Aorta (tissue), 5 donors: ENCODE results near the gene GET4. TPM values are rescaled to one million over a fixed set of nuclear protein-coding genes. Genes with fewer than 3 reads are reported as not detected.

Experiments
- ATAC-seq: fragments of 200-7000 bp; cut with Tn5 transposase; one replicate; pipeline ENCODE4 v1.9.1; 2022; ENCODE audit warnings: moderate library complexity; ENCODE audit not compliant: low FRiP score
- DNase-seq, 2 donors: peaks; one replicate each; pipeline ENCODE4 v3.0.0-alpha.2; 2020
- H3K27ac ChIP-seq, 2 donors: one replicate each; pipeline ENCODE4 v1.5.1; 2013; ENCODE audit warnings: low read length in 2 of 2, mild to moderate bottlenecking in 2 of 2, moderate library complexity in 2 of 2, control low read depth in 1 of 2, inconsistent platforms in 1 of 2, low read depth in 1 of 2
- H3K27me3 ChIP-seq, 2 donors: one replicate each; pipeline ENCODE4 v1.6.1; 2013; ENCODE audit warnings: control low read depth in 1 of 2, low read length in 1 of 2, mild to moderate bottlenecking in 1 of 2, moderate library complexity in 1 of 2; ENCODE audit not compliant: insufficient read depth in 2 of 2, control insufficient read depth in 1 of 2
- H3K36me3 ChIP-seq, 2 donors: one replicate each; pipeline ENCODE4 v1.6.1; 2013; ENCODE audit warnings: control low read depth in 1 of 2, low read length in 1 of 2, mild to moderate bottlenecking in 1 of 2; ENCODE audit not compliant: insufficient read depth in 2 of 2, control insufficient read depth in 1 of 2
- H3K4me1 ChIP-seq, 2 donors: one replicate each; pipeline ENCODE4 v1.6.1; 2013; ENCODE audit warnings: low read length in 2 of 2, control low read depth in 1 of 2, mild to moderate bottlenecking in 1 of 2, moderate library complexity in 1 of 2; ENCODE audit not compliant: insufficient read depth in 2 of 2, control insufficient read depth in 1 of 2
- H3K4me3 ChIP-seq, 2 donors: one replicate each; pipeline ENCODE4 v1.5.1; 2013; ENCODE audit warnings: low read length in 2 of 2, control low read depth in 1 of 2, mild to moderate bottlenecking in 1 of 2
- H3K9me3 ChIP-seq: one replicate; pipeline ENCODE4 v1.6.1; 2013; ENCODE audit warnings: mild to moderate bottlenecking, low read length; ENCODE audit not compliant: control insufficient read depth
- WGBS, 2 donors: extraction: QIAGEN DNeasy Blood & Tissue Kit; methylation state at CpG; one replicate each; pipeline ENCODE4 v1.1.7; 2013; 5-methylcytosine and 5-hydroxymethylcytosine counted together
- intact Hi-C, 2 donors: fragments of 100-400 bp; cut with DNase I; formaldehyde crosslinking; loops; one replicate each; pipeline versions ENCODE4 v1.14.2 to v1.15.0; 2022
- polyA plus RNA-seq, 2 donors: library from polyadenylated mRNA; stranded (reverse); fragments of 200-250 nt; gene quantifications; one replicate each; pipeline ENCODE4 v1.2.3, GENCODE V29; 2013
- total RNA-seq, 2 donors: library from RNA; stranded (reverse); fragmentation: NEBNext Ultra II Directional; extraction: Animal tissue kit (Norgen Biotek cat#: 25700); gene quantifications; one replicate each; pipeline ENCODE4 v1.2.1, GENCODE V29; 2021
- donor health status: healthy with polysubstance abuse.
- donor health status: Bipolar disorder and iron deficiency.
- donor health status: DM: no; HTN: no; CAD: no.
- donor health status: DM: no; HTN: no; CAD: no.
- donor health status: DM: yes; HTN: yes; CAD: no.

Gene GET4
- total and polyA plus RNA-seq, 4 donors = 16.5 to 58.3 (median 21.3) TPM

- WGBS, 2 donors = 81 to 90% methylated on average over 21 of the region's 21 CpGs
- no peaks in the 10 kb centered on the region for H3K27me3 ChIP-seq
- DNase-seq (peak; percentile 41 to 54), ATAC-seq (no peak)
- intact Hi-C loops = no loop called here
- H3K36me3 ChIP-seq = no peaks in the 10 kb centered on the region
- no peak overlapping the region for H3K27ac ChIP-seq
- H3K4me3 ChIP-seq = no peak overlapping the region
- H3K9me3 ChIP-seq = no peaks in the 10 kb centered on the region
- H3K4me1 ChIP-seq = no peaks in the 10 kb centered on the region
Observed at GRCh38 chr7:927031-927671, 50.8 kb downstream of the GET4 start.

- no peaks in the 10 kb centered on the region for H3K4me1 ChIP-seq
- H3K9me3 ChIP-seq = no peaks in the 10 kb centered on the region
- peak; percentile 29 to 57 for DNase-seq
- no peak overlapping the region for H3K27ac ChIP-seq
- no peak for ATAC-seq
- intact Hi-C loops = no loop called here
- 88 to 91% methylated on average over 14 of the region's 14 CpGs for WGBS, 2 donors
- H3K36me3 ChIP-seq = no peaks in the 10 kb centered on the region
- H3K27me3 ChIP-seq = no peaks in the 10 kb centered on the region
- no peak overlapping the region for H3K4me3 ChIP-seq
Observed at GRCh38 chr7:929311-929711, 53.0 kb downstream of the GET4 start.

DNA sequence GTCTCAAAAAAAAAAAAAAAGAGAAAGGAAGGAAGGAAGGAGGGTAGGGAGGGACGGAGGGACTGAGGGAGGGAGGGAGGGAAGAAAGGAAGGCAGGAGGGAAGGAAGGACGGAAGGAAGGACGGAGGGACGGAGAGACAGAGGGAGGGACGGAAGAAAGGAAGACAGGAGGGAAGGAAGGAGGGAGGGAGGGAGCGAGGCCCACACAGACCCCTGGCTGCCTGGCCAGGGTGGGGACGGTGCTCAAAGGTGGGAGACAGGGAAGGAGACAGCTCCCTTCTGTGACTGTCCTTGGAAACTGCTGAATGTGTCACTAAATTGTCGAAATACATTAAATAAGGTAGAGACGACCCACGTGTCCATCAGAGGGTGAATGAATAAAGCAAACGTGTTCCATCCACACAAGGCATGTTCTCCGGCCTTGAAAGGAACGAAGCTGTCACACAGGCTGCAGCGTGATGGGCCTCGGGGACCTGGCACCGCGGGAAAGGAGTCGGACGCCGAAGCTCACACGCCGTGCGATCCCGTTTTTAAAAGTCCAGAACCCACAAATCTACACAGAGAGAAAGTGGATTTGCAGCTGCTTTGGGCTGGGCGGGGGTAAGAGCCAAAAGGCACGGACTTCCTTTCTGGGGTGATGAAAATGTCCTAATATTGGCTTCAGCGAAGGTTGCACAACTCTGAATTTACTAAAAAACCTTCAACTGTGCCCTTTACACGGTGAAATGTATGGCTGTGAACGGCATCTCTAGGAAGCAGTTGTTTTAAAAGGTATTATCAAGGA is 54.8 kb downstream of the GET4 start:
- H3K4me1 ChIP-seq = no peaks in the 10 kb centered on the region
- H3K27me3 ChIP-seq = no peaks in the 10 kb centered on the region
- no peak overlapping the region for H3K27ac ChIP-seq
- 76 to 83% methylated on average over 29 of the region's 29 CpGs for WGBS, 2 donors
- peak; percentile 41 for DNase-seq
- no peaks in the 10 kb centered on the region for H3K9me3 ChIP-seq
- H3K36me3 ChIP-seq = no peaks in the 10 kb centered on the region
- intact Hi-C loops = no loop called here
- no peak overlapping the region for H3K4me3 ChIP-seq
- ATAC-seq = no peak

- WGBS, 2 donors = 92 to 94% methylated on average over 21 of the region's 21 CpGs
- Histone ChIP-seq H3K4me3 (no peak overlapping the region), H3K4me1 (no peaks in the 10 kb centered on the region), H3K9me3 (no peaks in the 10 kb centered on the region), H3K36me3 (no peaks in the 10 kb centered on the region), H3K27me3 (no peaks in the 10 kb centered on the region), H3K27ac (no peak overlapping the region)
- no peak for ATAC-seq
- intact Hi-C loops = no loop called here
- peak; percentile 43 to 62 for DNase-seq
Observed at GRCh38 chr7:931871-932650, 55.7 kb downstream of the GET4 start.

DNA sequence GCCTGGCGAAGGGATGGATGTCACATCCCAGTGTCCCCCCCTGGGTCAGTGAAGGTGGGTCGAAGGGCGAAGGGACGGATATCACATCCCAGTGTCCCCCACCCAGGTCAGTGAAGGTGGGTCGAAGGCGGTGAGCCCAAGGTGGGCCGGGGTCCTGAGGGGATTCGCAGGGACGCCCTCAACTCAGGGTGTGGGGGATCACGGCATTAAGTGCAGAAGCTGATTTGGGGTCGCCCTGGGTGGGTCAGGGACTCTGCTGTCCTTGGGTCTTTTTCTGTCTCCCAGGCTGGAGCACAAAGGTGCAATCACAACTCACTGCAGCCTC is 56.3 kb downstream of the GET4 start:
- Histone ChIP-seq H3K27me3 (no peaks in the 10 kb centered on the region), H3K4me3 (no peak overlapping the region), H3K27ac (no peak overlapping the region), H3K36me3 (no peaks in the 10 kb centered on the region), H3K9me3 (no peaks in the 10 kb centered on the region), H3K4me1 (no peaks in the 10 kb centered on the region)
- DNase-seq (peak; percentile 36 to 54), ATAC-seq (no peak)
- 89 to 98% methylated on average over 11 of the region's 11 CpGs for WGBS, 2 donors
- intact Hi-C loops = no loop called here

DNA sequence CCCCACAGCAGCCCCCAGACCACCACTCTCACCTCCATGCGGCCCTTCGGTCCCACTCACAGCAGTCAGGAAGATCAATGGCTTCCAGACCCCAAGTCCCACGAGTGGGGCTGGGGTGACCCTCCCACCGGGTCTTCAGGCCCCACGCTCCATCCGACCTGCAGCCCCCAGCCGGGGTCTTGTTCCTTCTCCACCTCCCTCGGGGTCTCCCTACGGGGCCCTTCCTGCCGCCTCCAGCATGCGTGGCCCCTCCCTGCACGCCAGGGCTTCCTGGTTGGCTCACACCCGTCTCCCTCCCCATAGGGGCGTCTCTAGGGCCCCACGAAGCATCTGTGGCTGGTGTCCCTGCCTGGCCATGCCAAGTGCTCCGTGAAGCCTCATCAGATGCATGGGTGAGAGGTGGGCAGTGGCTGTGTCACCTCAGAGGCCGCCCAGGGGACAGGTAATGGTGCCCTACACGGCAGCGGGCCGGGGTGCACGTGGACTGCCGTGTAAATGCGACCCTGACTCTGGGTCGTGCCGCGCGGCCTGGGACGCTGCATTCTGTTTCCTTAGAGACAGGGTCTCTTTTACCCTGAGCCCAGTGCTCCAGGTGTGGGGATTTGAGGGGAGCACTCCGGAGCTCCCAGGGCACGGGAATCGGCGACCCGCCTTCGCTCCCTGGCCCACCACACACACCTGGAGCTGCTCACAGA is 58.3 kb downstream of the GET4 start:
- H3K36me3 ChIP-seq = no peaks in the 10 kb centered on the region
- H3K27ac ChIP-seq = no peak overlapping the region
- no peaks in the 10 kb centered on the region for H3K9me3 ChIP-seq
- intact Hi-C loops = no loop called here
- DNase-seq = peak; percentile 40 to 48
- H3K27me3 ChIP-seq = no peaks in the 10 kb centered on the region
- H3K4me3 ChIP-seq = no peak overlapping the region
- 88 to 91% methylated on average over 34 of the region's 34 CpGs for WGBS, 2 donors
- H3K4me1 ChIP-seq = no peaks in the 10 kb centered on the region
- peak; percentile 29 for ATAC-seq

- H3K36me3 ChIP-seq = no peaks in the 10 kb centered on the region
- DNase-seq = peak; percentile 41 to 67
- H3K4me3 ChIP-seq = no peak overlapping the region
- no peaks in the 10 kb centered on the region for H3K4me1 ChIP-seq
- WGBS, 2 donors = 78 to 85% methylated on average over 31 to 46 of the region's 46 CpGs
- no peak overlapping the region for H3K27ac ChIP-seq
- H3K9me3 ChIP-seq = no peaks in the 10 kb centered on the region
- H3K27me3 ChIP-seq = no peaks in the 10 kb centered on the region
- no peak for ATAC-seq
- intact Hi-C loops = no loop called here
Observed at GRCh38 chr7:935164-935873, 59.0 kb downstream of the GET4 start.

DNA sequence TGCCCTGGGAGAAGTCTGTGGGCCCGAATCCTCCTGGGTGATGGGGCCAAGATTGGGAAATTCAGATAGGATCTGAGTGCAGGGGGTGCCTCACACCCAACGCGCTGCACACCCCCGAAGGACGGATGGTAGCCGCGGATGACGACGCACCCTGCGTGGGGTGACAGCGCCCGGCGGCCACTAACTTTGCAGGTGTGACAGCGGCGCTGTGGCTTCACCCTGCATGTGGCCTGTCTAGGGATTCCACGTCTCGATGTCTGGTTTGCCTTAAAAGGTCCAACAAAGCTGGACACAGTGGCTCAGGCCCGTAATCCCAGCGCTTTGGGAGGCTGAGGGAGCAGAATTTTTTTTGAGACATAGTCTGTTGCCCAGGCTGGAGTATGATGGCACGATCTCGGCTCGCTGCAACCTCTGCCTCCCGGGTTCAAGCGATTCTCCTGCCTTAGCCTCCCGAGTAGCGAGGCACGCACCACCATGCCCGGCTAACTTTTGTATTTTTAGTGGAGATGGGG is 59.6 kb downstream of the GET4 start:
- WGBS, 2 donors = 96% methylated on average over 28 of the region's 28 CpGs
- no peak for ATAC-seq

More for the DNA sequence above, 59.6 kb downstream of the GET4 start:
- Histone ChIP-seq H3K4me3 (no peak overlapping the region), H3K9me3 (no peaks in the 10 kb centered on the region), H3K36me3 (no peaks in the 10 kb centered on the region), H3K4me1 (no peaks in the 10 kb centered on the region), H3K27me3 (no peaks in the 10 kb centered on the region), H3K27ac (no peak overlapping the region)
- intact Hi-C loops = no loop called here
- no peak for DNase-seq
